KMS-11 (cell line): Measurements from ENCODE around the gene CCDC127.

Experiments
- H2AFZ ChIP-seq: fragments of 200-600 bp; sonication (generic); 2 replicates; pipeline ENCODE4 v1.6.1; 2016; ENCODE audit warnings: antibody characterized with exemption, mixed run types, low read depth
- H3K27ac ChIP-seq: fragments of 200-600 bp; sonication (generic); 2 replicates; pipeline ENCODE4 v1.6.1; 2016; ENCODE audit warnings: mild to moderate bottlenecking, mixed run types
- H3K27me3 ChIP-seq: fragments of 200-600 bp; sonication (generic); 2 replicates; pipeline ENCODE4 v1.6.1; 2017; ENCODE audit warnings: mild to moderate bottlenecking, low read depth, mixed run types, moderate library complexity; ENCODE audit not compliant: insufficient read depth
- H3K36me3 ChIP-seq: fragments of 200-600 bp; sonication (generic); 2 replicates; pipeline ENCODE4 v1.6.1; 2017; ENCODE audit warnings: mild to moderate bottlenecking, mixed run types; ENCODE audit not compliant: insufficient read depth
- H3K4me1 ChIP-seq: fragments of 200-600 bp; sonication (generic); 2 replicates; pipeline ENCODE4 v1.6.1; 2016; ENCODE audit warnings: mild to moderate bottlenecking, low read depth, mixed run types; ENCODE audit not compliant: poor library complexity, severe bottlenecking
- H3K4me2 ChIP-seq: fragments of 200-600 bp; sonication (generic); 2 replicates; pipeline ENCODE4 v1.7.0; 2016; ENCODE audit warnings: mild to moderate bottlenecking, mixed run types
- H3K4me3 ChIP-seq: fragments of 200-600 bp; sonication (generic); IDR thresholded peaks from 2 replicates; pipeline ENCODE4 v1.6.1; 2017; ENCODE audit warnings: low read depth, low read length, mixed read lengths; ENCODE audit not compliant: insufficient read depth
- H3K79me2 ChIP-seq: fragments of 200-600 bp; sonication (generic); 2 replicates; pipeline ENCODE4 v1.6.1; 2016; ENCODE audit warnings: low read depth, mixed run types; ENCODE audit not compliant: insufficient read depth
- H3K9ac ChIP-seq: fragments of 200-600 bp; sonication (generic); 2 replicates; pipeline ENCODE4 v1.6.1; 2016; ENCODE audit warnings: mild to moderate bottlenecking, mixed run types
- H4K20me1 ChIP-seq: fragments of 200-600 bp; sonication (generic); 2 replicates; pipeline ENCODE4 v1.6.1; 2016; ENCODE audit warnings: mild to moderate bottlenecking, mixed run types; ENCODE audit not compliant: insufficient read depth
- CTCF ChIP-seq: fragments of 200-600 bp; sonication (generic); conservative IDR thresholded peaks from 2 replicates; pipeline ENCODE4 v1.6.1; 2017; ENCODE audit warnings: low read depth, mild to moderate bottlenecking, antibody characterized with exemption, low read length, moderate library complexity, mixed read lengths

CCDC127 gene

GRCh38 chr5:154826-155225 is 63.1 kb downstream of the CCDC127 start:
- H3K27ac ChIP-seq: no peak overlapping the region
- no peaks in the 10 kb centered on the region for H4K20me1 ChIP-seq
- no peaks in the 10 kb centered on the region for H3K4me1 ChIP-seq
- no peaks in the 10 kb centered on the region for H3K27me3 ChIP-seq
- H3K9ac ChIP-seq: no peak overlapping the region
- no peak overlapping the region for H3K4me2 ChIP-seq
- H3K4me3 ChIP-seq: no peak overlapping the region
- H2AFZ ChIP-seq: no peak overlapping the region
- H3K79me2 ChIP-seq: no peaks in the 10 kb centered on the region
- no peak for TF ChIP-seq CTCF
- no peaks in the 10 kb centered on the region for H3K36me3 ChIP-seq

- H3K4me3 ChIP-seq: no peak overlapping the region
- H2AFZ ChIP-seq: no peak overlapping the region
- no peak for TF ChIP-seq CTCF
- no peaks in the 10 kb centered on the region for H3K36me3 ChIP-seq
- no peaks in the 10 kb centered on the region for H4K20me1 ChIP-seq
- no peak overlapping the region for H3K9ac ChIP-seq
- H3K4me2 ChIP-seq: no peak overlapping the region
- H3K27ac ChIP-seq: no peak overlapping the region
- H3K4me1 ChIP-seq: no peaks in the 10 kb centered on the region
- H3K27me3 ChIP-seq: no peaks in the 10 kb centered on the region
- H3K79me2 ChIP-seq: no peaks in the 10 kb centered on the region
Observed at GRCh38 chr5:154236-154635, 63.7 kb downstream of the CCDC127 start.

- no peaks in the 10 kb centered on the region for H4K20me1 ChIP-seq
- no peak overlapping the region for H3K9ac ChIP-seq
- no peaks in the 10 kb centered on the region for H3K4me1 ChIP-seq
- TF ChIP-seq CTCF: no peak
- no peaks in the 10 kb centered on the region for H3K36me3 ChIP-seq
- H3K4me3 ChIP-seq: no peak overlapping the region
- no peaks in the 10 kb centered on the region for H3K27me3 ChIP-seq
- no peak overlapping the region for H2AFZ ChIP-seq
- H3K4me2 ChIP-seq: no peak overlapping the region
- no peak overlapping the region for H3K27ac ChIP-seq
- no peaks in the 10 kb centered on the region for H3K79me2 ChIP-seq
Observed at GRCh38 chr5:153256-153655, 64.7 kb downstream of the CCDC127 start.

GRCh38 chr5:152077-152476 is 65.9 kb downstream of the CCDC127 start:
- H3K4me2 ChIP-seq: no peak overlapping the region
- H3K79me2 ChIP-seq: no peaks in the 10 kb centered on the region
- TF ChIP-seq CTCF: no peak
- no peaks in the 10 kb centered on the region for H3K4me1 ChIP-seq
- no peaks in the 10 kb centered on the region for H3K27me3 ChIP-seq
- H3K27ac ChIP-seq: no peak overlapping the region
- H4K20me1 ChIP-seq: no peaks in the 10 kb centered on the region
- no peak overlapping the region for H2AFZ ChIP-seq
- no peaks in the 10 kb centered on the region for H3K36me3 ChIP-seq
- no peak overlapping the region for H3K9ac ChIP-seq
- H3K4me3 ChIP-seq: no peak overlapping the region

GRCh38 chr5:150746-151145 is 67.2 kb downstream of the CCDC127 start:
- Histone ChIP-seq H3K4me1 (no peaks in the 10 kb centered on the region), H3K27me3 (no peaks in the 10 kb centered on the region), H3K9ac (no peak overlapping the region), H4K20me1 (no peaks in the 10 kb centered on the region), H2AFZ (no peak overlapping the region), H3K4me2 (no peak overlapping the region), H3K4me3 (no peak overlapping the region), H3K27ac (no peak overlapping the region), H3K36me3 (no peaks in the 10 kb centered on the region), H3K79me2 (no peaks in the 10 kb centered on the region)
- no peak for TF ChIP-seq CTCF
